HepG2 (cell line): ENCODE measurements around the gene KLHL30. TPM values are rescaled to one million over a fixed set of nuclear protein-coding genes. Genes with fewer than 3 reads are reported as not detected.

Experiments
- ATAC-seq: fragments of 200-7000 bp; cut with Tn5 transposase; 3 replicates; pipeline ENCODE4 v1.9.1; 2020; ENCODE audit warnings: mild to moderate bottlenecking, moderate library complexity
- BruUV-seq: library from RNA; stranded (reverse); fragments of 400-500 nt; replicated peaks from 2 replicates; lab custom pipeline; 2021; lab: Mats Ljungman, UMichigan
- CTCF ChIA-PET: fragments of 300-600 bp; formaldehyde crosslinking; extraction: SDS; loops from one replicate; lab custom pipeline; 2021; ENCODE audit warnings: low total read pairs, inconsistent platforms, low intra/inter-chr PET ratio; lab: Yijun Ruan, JAX
- POLR2A ChIA-PET: fragments of 350-600 bp; sonication (Branson Sonifier 250); formaldehyde crosslinking; loops from one replicate; lab custom pipeline; 2020; ENCODE audit warnings: antibody characterized with exemption, inconsistent platforms; lab: Yijun Ruan, JAX
- DNase-seq: peaks from one replicate; pipeline ENCODE4 v3.0.0-alpha.2; 2015; ENCODE audit warnings: low spot score
- FAIRE-seq: peaks from 3 replicates; lab custom pipeline; 2011; peaks lifted over from hg19 to GRCh38; lab: Jason Lieb, UNC
- H2AFZ ChIP-seq: one replicate; pipeline ENCODE4 v1.6.1; 2011; ENCODE audit warnings: low read length, inconsistent platforms
- H3K27ac ChIP-seq: fragments of 300-600 bp; 3 replicates; pipeline ENCODE4 v1.8.0; 2011; ENCODE audit warnings: mixed run types, mild to moderate bottlenecking, mixed read lengths, low read length, inconsistent platforms; ENCODE audit not compliant: insufficient read depth; ENCODE audit errors: extremely low read length
- H3K27me3 ChIP-seq, 2 experiments: fragments of 200-600 bp in 1 of 2; 2 replicates in 1 of 2; 3 replicates in 1 of 2; pipeline versions ENCODE4 v1.6.0 to v1.8.0; 2011; ENCODE audit warnings: low read length in 2 of 2, mild to moderate bottlenecking in 2 of 2, moderate library complexity in 2 of 2, inconsistent platforms in 1 of 2; ENCODE audit not compliant: insufficient read depth in 2 of 2, control insufficient read depth in 1 of 2
- H3K36me3 ChIP-seq, 2 experiments: fragments of 200-600 bp in 1 of 2; replicated peaks in 1 of 2; 2 replicates in 1 of 2; 3 replicates in 1 of 2; pipeline versions ENCODE4 v1.5.1 to v1.8.0; 2011; ENCODE audit warnings: low read length in 2 of 2, inconsistent platforms in 1 of 2; ENCODE audit not compliant: insufficient read depth in 2 of 2, control insufficient read depth in 1 of 2
- H3K4me1 ChIP-seq: 2 replicates; pipeline ENCODE4 v1.5.1; 2012; ENCODE audit warnings: low read length, inconsistent platforms; ENCODE audit not compliant: insufficient read depth
- H3K4me2 ChIP-seq: 2 replicates; pipeline ENCODE4 v1.6.0; 2011; ENCODE audit warnings: low read depth, low read length, inconsistent platforms
- H3K4me3 ChIP-seq, 3 experiments: fragments of 200-600 bp in 1 of 3; sonication (generic), shearing (Covaris generic) in 1 of 3; replicated peaks in 1 of 3; 2 replicates each; pipeline ENCODE4 v1.5.1; 2011 to 2016; ENCODE audit warnings: low read length in 3 of 3, inconsistent platforms in 2 of 3, low read depth in 2 of 3, mild to moderate bottlenecking in 2 of 3, control low read depth in 1 of 3, mixed read lengths in 1 of 3; ENCODE audit not compliant: insufficient read depth in 1 of 3
- H3K79me2 ChIP-seq: one replicate; pipeline ENCODE4 v1.6.1; 2011; ENCODE audit warnings: low read length, inconsistent platforms; ENCODE audit not compliant: insufficient read depth
- H3K9ac ChIP-seq: 2 replicates; pipeline ENCODE4 v1.6.0; 2011; ENCODE audit warnings: mild to moderate bottlenecking, low read depth, low read length, inconsistent platforms; ENCODE audit not compliant: insufficient read depth
- H3K9me3 ChIP-seq: 2 replicates; pipeline ENCODE4 v1.5.1; 2012; ENCODE audit warnings: mild to moderate bottlenecking, low read length
- H4K20me1 ChIP-seq: 2 replicates; pipeline ENCODE4 v1.6.0; 2011; ENCODE audit warnings: inconsistent platforms, mild to moderate bottlenecking, low read length, moderate library complexity; ENCODE audit not compliant: insufficient read depth
- KDM2A ChIP-seq: sonication (generic); formaldehyde crosslinking; IDR thresholded peaks from 2 replicates; pipeline ENCODE4 v1.4.0; 2020; ENCODE audit warnings: low read depth, missing genetic modification reagents, borderline replicate concordance
- NONO ChIP-seq, 2 experiments: fragments of 450-650 bp in 1 of 2; sonication (generic) in 1 of 2; formaldehyde crosslinking in 1 of 2; IDR thresholded peaks in 1 of 2; conservative IDR thresholded peaks in 1 of 2; 2 replicates each; pipeline versions ENCODE4 v1.6.1 to v1.8.0; 2017 to 2022; ENCODE audit warnings: mild to moderate bottlenecking in 1 of 2, missing genetic modification reagents in 1 of 2, moderate library complexity in 1 of 2
- SRSF1 ChIP-seq: fragments of 200-400 bp; formaldehyde crosslinking; optimal IDR thresholded peaks from 2 replicates; pipeline ENCODE3; 2017; ENCODE audit warnings: mild to moderate bottlenecking, low read depth, low read length, moderate library complexity
- ZBTB42 ChIP-seq: sonication (generic); formaldehyde crosslinking; IDR thresholded peaks from 2 replicates; pipeline ENCODE4 v1.5.0; 2020; ENCODE audit warnings: mild to moderate bottlenecking, missing genetic modification reagents
- ZNF724P ChIP-seq: sonication (generic); formaldehyde crosslinking; IDR thresholded peaks from 2 replicates; pipeline ENCODE4 v1.8.0; 2022; ENCODE audit warnings: missing genetic modification reagents, borderline replicate concordance
- WGBS: methylation state at CpG from one replicate; pipeline ENCODE4 v1.1.6; 2017; ENCODE audit warnings: low lambda C conversion rate; 5-methylcytosine and 5-hydroxymethylcytosine counted together
- in situ Hi-C: cut with HindIII; loops from 2 replicates; pipeline ENCODE4 v1.10.0; 2017; ENCODE audit warnings: low pct_unique_long_range_greater_than_20kb; ENCODE audit not compliant: extremely low pct_ligation_motif_present
- intact Hi-C: fragments of 100-400 bp; cut with micrococcal nuclease; formaldehyde crosslinking; loops from one replicate; pipeline ENCODE4 v1.10.0; 2022; ENCODE audit not compliant: unreplicated experiment
- polyA plus RNA-seq, 8 experiments: library from polyadenylated mRNA; depleted of rRNA in 3 of 8; stranded (reverse) in 7 of 8; unstranded in 1 of 8; fragments of >200 nt; fragmentation: Illumina TruSeq in 4 of 8; extraction: Trizol in 4 of 8; gene quantifications; 2 replicates each; pipeline versions ENCODE4 v1.2.1 to v1.2.3, GENCODE V29; 2011 to 2016; ENCODE audit warnings: low read depth in 4 of 8, missing spikeins in 1 of 8, mixed read lengths in 1 of 8; ENCODE audit not compliant: insufficient read depth in 1 of 8
- total RNA-seq, 5 experiments: library from RNA; depleted of rRNA; stranded (reverse); fragments of >200 nt; fragmentation: Illumina TruSeq; extraction: Trizol; gene quantifications; 2 replicates each; pipeline ENCODE4 v1.2.3, GENCODE V29; 2016; ENCODE audit warnings: low read depth in 1 of 5
- TF ChIP-seq, protein P1 (sequence below): sonication (generic); formaldehyde crosslinking; IDR thresholded peaks from 2 replicates; pipeline ENCODE4 v1.9.0; 2022; ENCODE audit warnings: low read depth, missing genetic modification reagents
- TF ChIP-seq, protein P2 (sequence below): sonication (generic); formaldehyde crosslinking; conservative IDR thresholded peaks from 2 replicates; pipeline ENCODE4 v1.4.0; 2020; ENCODE audit warnings: missing genetic modification reagents
- TF ChIP-seq, protein P3 (sequence below): sonication (generic); formaldehyde crosslinking; IDR thresholded peaks from 2 replicates; pipeline ENCODE4 v1.5.1; 2020; ENCODE audit warnings: mild to moderate bottlenecking, missing genetic modification reagents, moderate library complexity
- TF ChIP-seq, protein P4 (sequence below): sonication (generic); formaldehyde crosslinking; IDR thresholded peaks from 2 replicates; pipeline ENCODE4 v1.5.0; 2020; ENCODE audit warnings: missing genetic modification reagents
- TF ChIP-seq, protein P5 (sequence below): sonication (generic); formaldehyde crosslinking; conservative IDR thresholded peaks from 2 replicates; pipeline ENCODE4 v1.4.0; 2020; ENCODE audit warnings: missing genetic modification reagents
- TF ChIP-seq, protein P6 (sequence below): IDR thresholded peaks from 2 replicates; pipeline ENCODE4 v1.6.1; 2012; ENCODE audit warnings: inconsistent platforms

The KLHL30 gene
- total and polyA plus RNA-seq, 2 of the 13 experiments (the other 11 are each of a cell fraction or from before 2014, with no cell fraction given) = 0.05 TPM; not detected in 1

DNA sequence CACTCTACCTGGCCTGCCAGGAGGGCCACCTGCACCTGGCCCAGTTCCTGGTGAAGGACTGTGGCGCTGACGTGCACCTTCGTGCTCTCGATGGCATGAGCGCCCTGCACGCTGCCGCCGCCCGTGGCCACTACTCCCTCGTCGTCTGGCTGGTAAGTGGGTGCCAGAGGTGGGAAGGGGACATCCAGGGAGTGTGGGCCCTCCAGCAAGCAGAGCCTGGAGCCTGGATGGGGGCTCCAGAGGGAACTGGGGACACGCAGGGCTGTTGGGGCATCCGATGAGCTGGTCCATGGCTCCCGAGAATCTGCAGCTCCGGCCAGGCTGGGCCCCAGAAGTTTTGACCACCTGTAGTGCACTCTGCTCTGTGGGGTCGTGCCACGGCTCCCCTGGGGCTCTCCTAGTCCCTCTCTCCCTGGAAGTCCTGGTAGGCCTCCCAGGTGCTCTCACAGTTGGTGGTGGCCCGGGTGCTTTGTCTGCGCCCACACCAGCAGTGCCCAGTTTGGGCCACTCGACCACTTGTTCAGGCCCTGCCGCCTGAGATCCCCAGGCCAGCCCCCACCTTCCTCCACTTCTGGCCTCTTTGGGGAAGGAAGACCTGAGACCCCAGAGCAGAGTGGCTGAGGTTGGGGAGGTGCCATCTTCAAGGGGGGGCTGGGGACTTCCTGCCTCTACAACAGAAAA lies 33.6 kb upstream of the KLHL30 start:
- peaks cover 56% of the 10 kb centered on the region for H3K4me1 ChIP-seq
- no peaks in the 10 kb centered on the region for H3K36me3 ChIP-seq
- no peak overlapping the region for H2AFZ ChIP-seq
- no peak overlapping the region for H3K27ac ChIP-seq
- no peaks in the 10 kb centered on the region for H3K79me2 ChIP-seq
- POLR2A ChIA-PET = interaction anchor here (1.1 to 1.4 kb wide), 2 partner anchors 43 to 44 kb away, joined by 5 to 6 read pairs; partner anchors contain the start of gene SCLY
- no peak for DNase-seq
- peaks cover 9 to 46% of the 10 kb centered on the region in 2 experiments for H3K27me3 ChIP-seq
- FAIRE-seq = no peak
- no TSS peak for BruUV-seq
- H3K4me2 ChIP-seq = 0 out of 2 replicates have a peak overlapping the region, but pooled peaks have one; percentile 4
- in situ Hi-C loops = loop anchor here (5.0 kb wide), 1 partner anchor 248 kb away; the partner anchor contains the start of gene RAMP1
- H3K9me3 ChIP-seq = no peaks in the 10 kb centered on the region
- 73% methylated on average over 17 of the region's 21 CpGs for WGBS
- CTCF ChIA-PET = no interaction called here
- H3K9ac ChIP-seq = no peak overlapping the region
- no peak overlapping the region for H3K4me3 ChIP-seq
- intact Hi-C loops = loop anchor here (5.0 kb wide), 1 partner anchor 138 kb away; the partner anchor contains the start of gene UBE2F
- no peaks in the 10 kb centered on the region for H4K20me1 ChIP-seq
- ATAC-seq = no peak
- TF ChIP-seq ZBTB42 (no peak), ZNF724P (no peak), NONO (IDR thresholded peaks at IDR 0.05) (no peak), NONO (CRISPR knock-in tag; conservative IDR thresholded peaks at IDR 0.05) (no peak), SRSF1 (no peak), KDM2A (CRISPR knock-in tag) (no peak)
- TF ChIP-seq, protein P1, sequence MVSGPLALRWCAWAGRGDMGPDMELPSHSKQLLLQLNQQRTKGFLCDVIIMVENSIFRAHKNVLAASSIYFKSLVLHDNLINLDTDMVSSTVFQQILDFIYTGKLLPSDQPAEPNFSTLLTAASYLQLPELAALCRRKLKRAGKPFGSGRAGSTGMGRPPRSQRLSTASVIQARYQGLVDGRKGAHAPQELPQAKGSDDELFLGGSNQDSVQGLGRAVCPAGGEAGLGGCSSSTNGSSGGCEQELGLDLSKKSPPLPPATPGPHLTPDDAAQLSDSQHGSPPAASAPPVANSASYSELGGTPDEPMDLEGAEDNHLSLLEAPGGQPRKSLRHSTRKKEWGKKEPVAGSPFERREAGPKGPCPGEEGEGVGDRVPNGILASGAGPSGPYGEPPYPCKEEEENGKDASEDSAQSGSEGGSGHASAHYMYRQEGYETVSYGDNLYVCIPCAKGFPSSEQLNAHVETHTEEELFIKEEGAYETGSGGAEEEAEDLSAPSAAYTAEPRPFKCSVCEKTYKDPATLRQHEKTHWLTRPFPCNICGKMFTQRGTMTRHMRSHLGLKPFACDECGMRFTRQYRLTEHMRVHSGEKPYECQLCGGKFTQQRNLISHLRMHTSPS = no peak
- TF ChIP-seq, protein P2, sequence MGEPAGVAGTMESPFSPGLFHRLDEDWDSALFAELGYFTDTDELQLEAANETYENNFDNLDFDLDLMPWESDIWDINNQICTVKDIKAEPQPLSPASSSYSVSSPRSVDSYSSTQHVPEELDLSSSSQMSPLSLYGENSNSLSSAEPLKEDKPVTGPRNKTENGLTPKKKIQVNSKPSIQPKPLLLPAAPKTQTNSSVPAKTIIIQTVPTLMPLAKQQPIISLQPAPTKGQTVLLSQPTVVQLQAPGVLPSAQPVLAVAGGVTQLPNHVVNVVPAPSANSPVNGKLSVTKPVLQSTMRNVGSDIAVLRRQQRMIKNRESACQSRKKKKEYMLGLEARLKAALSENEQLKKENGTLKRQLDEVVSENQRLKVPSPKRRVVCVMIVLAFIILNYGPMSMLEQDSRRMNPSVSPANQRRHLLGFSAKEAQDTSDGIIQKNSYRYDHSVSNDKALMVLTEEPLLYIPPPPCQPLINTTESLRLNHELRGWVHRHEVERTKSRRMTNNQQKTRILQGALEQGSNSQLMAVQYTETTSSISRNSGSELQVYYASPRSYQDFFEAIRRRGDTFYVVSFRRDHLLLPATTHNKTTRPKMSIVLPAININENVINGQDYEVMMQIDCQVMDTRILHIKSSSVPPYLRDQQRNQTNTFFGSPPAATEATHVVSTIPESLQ = no peak
- TF ChIP-seq, protein P3, sequence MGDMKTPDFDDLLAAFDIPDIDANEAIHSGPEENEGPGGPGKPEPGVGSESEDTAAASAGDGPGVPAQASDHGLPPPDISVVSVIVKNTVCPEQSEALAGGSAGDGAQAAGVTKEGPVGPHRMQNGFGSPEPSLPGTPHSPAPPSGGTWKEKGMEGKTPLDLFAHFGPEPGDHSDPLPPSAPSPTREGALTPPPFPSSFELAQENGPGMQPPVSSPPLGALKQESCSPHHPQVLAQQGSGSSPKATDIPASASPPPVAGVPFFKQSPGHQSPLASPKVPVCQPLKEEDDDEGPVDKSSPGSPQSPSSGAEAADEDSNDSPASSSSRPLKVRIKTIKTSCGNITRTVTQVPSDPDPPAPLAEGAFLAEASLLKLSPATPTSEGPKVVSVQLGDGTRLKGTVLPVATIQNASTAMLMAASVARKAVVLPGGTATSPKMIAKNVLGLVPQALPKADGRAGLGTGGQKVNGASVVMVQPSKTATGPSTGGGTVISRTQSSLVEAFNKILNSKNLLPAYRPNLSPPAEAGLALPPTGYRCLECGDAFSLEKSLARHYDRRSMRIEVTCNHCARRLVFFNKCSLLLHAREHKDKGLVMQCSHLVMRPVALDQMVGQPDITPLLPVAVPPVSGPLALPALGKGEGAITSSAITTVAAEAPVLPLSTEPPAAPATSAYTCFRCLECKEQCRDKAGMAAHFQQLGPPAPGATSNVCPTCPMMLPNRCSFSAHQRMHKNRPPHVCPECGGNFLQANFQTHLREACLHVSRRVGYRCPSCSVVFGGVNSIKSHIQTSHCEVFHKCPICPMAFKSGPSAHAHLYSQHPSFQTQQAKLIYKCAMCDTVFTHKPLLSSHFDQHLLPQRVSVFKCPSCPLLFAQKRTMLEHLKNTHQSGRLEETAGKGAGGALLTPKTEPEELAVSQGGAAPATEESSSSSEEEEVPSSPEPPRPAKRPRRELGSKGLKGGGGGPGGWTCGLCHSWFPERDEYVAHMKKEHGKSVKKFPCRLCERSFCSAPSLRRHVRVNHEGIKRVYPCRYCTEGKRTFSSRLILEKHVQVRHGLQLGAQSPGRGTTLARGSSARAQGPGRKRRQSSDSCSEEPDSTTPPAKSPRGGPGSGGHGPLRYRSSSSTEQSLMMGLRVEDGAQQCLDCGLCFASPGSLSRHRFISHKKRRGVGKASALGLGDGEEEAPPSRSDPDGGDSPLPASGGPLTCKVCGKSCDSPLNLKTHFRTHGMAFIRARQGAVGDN = 0 out of 2 replicates have a peak, but pooled peaks have one; percentile 8
- TF ChIP-seq, protein P4, sequence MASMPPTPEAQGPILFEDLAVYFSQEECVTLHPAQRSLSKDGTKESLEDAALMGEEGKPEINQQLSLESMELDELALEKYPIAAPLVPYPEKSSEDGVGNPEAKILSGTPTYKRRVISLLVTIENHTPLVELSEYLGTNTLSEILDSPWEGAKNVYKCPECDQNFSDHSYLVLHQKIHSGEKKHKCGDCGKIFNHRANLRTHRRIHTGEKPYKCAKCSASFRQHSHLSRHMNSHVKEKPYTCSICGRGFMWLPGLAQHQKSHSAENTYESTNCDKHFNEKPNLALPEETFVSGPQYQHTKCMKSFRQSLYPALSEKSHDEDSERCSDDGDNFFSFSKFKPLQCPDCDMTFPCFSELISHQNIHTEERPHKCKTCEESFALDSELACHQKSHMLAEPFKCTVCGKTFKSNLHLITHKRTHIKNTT = no peak
- TF ChIP-seq, protein P5, sequence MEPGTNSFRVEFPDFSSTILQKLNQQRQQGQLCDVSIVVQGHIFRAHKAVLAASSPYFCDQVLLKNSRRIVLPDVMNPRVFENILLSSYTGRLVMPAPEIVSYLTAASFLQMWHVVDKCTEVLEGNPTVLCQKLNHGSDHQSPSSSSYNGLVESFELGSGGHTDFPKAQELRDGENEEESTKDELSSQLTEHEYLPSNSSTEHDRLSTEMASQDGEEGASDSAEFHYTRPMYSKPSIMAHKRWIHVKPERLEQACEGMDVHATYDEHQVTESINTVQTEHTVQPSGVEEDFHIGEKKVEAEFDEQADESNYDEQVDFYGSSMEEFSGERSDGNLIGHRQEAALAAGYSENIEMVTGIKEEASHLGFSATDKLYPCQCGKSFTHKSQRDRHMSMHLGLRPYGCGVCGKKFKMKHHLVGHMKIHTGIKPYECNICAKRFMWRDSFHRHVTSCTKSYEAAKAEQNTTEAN = no peak
- TF ChIP-seq, protein P6, sequence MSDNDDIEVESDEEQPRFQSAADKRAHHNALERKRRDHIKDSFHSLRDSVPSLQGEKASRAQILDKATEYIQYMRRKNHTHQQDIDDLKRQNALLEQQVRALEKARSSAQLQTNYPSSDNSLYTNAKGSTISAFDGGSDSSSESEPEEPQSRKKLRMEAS = no peak
